Right kidney (tissue), 1 donor: ENCODE measurements around the gene EPHA8.

Experiments used
- DNase-seq: peaks from one replicate; pipeline ENCODE4 v3.0.0-alpha.2; 2016

The EPHA8 gene

DNA sequence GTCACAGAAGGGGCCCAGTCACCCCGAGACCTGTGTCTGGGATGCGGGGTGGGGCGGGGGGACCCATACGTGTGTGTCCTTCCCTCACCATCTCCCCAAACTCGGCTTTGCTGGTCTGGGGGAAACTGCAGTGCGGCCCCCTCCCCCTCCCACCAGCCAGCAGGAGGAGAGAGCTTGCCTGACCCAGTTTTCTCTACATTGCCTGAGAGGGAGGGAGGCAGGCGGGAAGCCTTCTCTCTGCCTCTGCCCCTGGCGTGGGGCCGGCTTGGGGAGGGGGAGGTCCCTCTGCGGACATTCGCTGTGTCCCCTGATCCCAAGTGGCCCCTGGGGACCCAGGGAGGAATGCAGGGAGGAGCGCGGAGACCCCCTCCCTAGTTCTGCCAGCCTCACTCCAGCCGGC lies 3.9 kb downstream of the EPHA8 start:
- DNase-seq, result no peak

DNA sequence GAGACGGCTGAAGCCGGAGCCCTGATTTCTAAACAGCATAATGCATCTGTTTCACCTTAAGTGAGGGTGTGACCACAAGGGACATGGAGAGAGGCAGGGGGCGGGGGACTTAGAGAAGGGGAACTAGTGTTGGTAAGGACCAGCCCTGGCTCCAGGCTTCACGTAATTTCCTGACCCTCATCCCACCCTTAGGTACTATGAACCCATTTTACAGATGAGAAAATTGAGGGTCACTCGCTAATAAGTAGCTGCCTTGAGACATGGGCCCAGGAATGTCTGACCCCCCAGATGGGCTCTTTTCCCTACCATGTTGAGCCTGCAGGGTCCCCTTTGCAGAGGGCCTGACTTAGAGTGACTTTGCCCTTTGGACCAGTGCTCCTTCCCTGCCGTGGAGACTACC lies 4.7 kb downstream of the EPHA8 start:
- DNase-seq, result no peak

DNA sequence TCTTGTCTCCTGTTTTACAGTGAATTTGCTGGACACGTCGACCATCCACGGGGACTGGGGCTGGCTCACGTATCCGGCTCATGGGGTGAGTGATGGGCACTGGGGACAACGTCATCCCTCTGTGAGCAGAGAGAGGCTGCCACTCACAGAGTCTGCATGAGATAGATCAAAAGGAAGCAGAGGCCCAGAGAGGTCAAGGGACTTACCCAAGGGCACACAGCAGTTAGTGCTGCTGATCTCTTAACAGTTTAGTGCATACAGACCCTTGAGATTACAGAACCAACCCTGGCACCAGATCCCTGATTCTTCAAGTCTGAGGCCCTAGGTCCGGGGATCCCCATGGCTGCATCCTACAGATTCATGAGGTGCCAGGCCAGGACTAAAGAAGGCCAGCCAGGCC lies 6.0 kb downstream of the EPHA8 start:
- DNase-seq, result no peak

DNA sequence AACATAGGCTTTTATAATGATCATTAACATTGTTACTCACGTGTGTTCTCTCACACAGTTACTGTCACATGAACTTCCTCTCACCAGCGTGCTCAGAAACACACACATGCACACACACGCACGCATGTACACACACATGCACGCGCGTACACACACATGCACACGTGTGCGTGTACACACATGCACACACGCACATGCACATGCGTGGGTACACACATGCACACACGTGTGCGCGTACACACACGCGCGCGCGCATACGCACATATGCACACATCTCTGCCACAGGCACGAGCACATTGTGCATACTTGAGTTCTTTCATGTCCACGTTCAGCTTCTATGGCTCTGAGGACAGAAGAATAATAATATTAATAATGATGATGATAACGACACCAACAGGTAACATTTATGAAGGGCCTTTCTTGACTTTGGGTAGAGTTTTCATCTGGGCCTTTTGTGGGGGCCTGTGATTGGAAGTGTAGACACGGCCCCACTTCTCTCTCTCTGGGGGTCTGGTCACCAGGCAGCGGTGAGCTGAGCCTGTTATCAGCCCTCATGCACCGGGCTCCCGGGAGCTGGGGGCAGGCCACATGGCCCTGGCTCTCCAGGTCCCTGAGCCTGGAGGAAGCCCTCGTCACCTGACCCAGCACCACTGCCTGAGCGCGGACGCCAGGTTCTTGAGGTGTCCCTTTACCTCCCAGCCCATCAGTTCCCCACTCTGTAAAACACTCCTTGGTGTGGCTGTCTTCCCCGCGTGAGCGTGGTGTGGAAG lies 7.0 kb downstream of the EPHA8 start:
- DNase-seq, result no peak

DNA sequence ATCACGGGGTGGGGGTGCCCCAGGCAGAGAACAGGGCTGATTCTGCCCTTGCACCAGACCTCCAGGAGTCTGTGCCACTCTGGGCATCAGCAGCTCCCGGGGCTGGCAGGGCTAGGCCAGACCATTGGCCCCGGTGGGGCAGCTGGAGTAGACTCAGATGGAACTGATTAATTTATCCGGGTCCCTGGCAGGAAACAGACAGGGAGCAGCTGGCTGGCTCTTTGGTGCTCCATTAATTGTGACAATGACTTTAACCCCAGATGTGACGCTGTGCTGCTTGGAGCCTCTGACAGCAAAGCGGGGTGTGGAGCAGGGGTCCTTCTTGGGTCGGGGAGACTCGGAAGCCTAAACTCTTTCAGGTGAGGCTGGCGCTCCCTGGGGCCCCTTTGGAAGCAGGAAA lies 9.5 kb downstream of the EPHA8 start:
- no peak for DNase-seq

DNA sequence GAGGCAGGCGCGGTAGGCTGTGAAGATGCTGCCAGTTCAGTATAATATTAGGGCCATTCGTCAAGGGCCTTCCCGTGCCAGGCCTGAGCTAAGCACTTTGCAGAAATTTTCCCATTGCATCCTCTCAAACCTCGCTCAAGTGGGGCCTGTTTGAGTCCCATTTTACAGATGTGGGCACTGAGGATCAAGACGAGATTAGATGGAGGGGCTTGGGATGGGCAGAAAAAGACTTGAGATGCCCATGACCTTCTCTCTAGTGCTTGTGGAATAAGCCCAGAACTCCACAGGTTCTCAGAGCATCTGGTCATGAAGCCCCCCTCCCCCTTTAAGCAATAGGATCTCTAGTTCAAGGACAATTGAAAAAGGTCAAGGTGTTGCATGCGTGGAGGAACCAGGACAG lies 9.9 kb downstream of the EPHA8 start:
- no peak for DNase-seq

DNA sequence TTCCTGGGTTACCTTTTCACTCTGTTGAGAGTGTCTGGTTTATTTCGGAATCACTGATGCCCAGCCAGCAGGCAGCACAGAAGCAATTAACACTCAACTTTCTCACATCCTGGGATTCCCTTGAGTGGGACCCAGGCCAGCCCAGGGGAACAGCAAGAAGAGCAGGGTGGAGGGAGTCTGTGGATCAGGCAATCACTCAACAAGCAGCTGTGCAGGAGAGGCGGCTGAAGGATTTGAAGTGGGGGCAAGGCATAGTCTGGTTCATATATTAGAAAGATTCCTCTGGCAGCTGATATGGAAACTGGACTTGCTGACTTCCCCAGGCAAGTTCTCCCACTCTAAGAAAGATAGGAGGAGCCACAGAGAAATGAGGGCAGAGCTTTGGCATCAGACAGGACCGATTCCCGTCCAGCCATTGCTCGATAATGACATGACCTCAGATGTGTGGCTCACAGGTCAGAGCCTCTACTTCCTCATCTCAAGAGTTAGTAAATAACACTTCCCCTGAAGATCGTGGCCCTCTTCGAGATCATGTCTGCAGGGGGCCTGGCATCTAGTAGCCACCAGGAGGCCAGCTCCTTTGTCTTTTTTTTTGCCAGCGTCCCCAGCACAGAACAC lies 12.4 kb downstream of the EPHA8 start:
- no peak for DNase-seq

DNA sequence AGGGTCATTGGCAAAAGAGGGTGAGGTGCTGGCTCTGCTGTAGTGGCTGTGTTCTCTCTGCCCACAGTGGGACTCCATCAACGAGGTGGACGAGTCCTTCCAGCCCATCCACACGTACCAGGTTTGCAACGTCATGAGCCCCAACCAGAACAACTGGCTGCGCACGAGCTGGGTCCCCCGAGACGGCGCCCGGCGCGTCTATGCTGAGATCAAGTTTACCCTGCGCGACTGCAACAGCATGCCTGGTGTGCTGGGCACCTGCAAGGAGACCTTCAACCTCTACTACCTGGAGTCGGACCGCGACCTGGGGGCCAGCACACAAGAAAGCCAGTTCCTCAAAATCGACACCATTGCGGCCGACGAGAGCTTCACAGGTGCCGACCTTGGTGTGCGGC lies 12.9 kb downstream of the EPHA8 start:
- no peak for DNase-seq

DNA sequence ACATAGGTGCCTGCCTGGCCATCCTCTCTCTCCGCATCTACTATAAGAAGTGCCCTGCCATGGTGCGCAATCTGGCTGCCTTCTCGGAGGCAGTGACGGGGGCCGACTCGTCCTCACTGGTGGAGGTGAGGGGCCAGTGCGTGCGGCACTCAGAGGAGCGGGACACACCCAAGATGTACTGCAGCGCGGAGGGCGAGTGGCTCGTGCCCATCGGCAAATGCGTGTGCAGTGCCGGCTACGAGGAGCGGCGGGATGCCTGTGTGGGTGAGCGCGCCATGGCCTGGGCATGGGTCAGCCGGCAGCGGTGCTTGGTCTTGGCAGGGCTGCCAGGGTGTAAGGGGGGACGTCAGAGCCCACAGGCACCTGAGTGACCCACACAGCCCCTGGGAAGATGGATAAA lies 13.3 kb downstream of the EPHA8 start:
- DNase-seq, result no peak

DNA sequence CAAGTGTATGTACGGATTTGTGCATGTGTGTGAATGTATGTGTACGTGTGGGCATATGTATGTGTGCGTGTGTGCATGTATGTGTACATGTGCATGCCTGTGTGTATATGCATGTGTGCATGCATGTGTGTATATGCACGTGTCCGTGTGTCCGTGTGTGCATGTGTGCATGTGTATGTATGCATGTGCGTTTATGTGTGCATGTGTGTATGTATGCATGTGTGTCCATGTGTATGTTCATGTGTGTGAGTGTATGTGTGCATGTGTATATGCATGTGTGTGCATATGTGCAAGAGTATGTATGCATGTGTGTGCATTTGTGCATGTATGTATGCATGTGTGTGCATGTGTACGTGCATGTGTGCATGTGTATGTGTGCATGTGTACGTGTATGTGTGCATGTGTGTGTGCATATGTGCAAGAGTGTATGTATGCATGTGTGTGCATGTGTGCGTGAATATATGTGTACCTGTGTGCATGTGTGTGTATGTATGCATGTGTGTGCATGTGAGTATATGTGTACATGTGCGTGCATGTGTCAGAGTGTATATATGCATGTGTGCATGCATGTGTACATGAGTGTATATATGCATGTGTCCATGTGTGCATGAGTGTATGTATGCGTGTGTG lies 15.6 kb downstream of the EPHA8 start:
- no peak for DNase-seq

DNA sequence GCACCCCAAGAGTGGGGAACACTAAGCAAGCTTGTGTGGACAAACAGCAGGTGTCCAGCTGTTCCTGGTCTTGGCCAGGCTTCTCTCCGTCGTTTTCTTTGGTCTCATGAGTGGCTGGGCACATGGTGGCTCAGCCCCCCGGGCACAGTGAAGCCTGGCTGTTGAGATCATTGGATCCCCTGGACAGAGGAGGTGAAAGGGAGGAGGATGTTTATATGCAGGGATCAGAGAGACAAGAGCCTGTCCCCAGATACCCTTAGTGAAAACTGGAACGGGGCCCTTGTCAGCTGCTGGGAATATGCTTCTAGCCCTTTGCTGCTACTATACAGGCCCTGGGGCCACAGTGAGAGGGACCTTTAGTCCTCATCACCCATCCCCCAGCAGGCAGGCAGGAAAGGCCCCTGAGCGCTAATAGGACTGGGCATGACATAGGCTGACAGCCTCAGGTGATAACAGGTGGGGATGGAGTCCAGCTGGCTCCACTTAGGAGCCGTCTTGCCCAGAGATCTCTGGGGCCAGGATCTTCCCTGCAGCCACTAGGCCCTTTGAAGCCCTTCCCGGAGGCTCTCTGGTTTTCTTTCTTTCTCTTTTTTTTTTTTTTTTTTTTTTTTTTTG lies 16.4 kb downstream of the EPHA8 start:
- no peak for DNase-seq

DNA sequence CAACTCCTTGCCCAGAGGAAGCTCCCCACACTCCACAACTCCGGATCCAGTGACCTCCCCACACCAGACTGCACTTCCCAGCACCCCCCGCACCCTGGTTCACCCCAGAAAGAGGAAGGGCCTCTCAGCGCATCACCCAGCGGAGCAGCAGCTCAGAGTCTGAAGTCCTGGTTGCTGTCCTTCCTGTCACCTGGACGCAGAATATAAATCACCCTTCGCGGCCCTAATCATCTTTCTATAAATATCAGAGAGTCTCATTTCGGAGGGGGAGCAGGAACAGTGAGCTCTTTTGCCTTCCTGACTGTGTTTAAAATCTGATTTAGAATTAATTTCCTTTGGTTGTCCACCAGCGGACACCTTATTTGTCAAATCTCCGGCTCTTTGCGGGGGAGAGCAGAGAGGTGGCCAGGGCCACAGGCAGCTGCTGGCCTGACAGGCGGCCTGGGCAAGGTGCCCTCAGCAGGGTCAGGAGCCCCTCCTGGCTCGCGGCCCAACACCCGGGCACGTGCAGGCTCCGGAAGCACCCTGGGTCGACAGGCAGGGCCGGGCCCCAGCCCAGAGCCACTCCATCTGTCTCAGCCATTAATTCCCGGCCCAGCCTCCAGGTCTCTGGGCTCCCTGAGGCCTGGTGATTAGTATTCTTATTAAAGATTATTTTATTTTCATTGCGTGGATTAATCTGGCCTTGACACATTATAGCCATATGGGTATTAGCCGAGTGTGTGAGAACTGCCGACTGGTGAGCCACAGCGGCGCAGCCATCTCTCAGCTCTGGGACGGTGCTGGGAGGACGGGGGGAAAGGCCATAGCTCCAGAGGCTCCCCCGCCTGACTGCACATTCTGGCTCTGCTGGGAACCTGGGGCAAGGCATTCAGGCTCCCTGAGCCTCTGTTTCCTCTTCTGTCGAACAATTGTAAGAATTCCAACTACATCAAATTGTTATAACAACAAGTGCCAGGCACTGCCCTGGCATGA lies 19.7 kb downstream of the EPHA8 start:
- DNase-seq, result no peak

DNA sequence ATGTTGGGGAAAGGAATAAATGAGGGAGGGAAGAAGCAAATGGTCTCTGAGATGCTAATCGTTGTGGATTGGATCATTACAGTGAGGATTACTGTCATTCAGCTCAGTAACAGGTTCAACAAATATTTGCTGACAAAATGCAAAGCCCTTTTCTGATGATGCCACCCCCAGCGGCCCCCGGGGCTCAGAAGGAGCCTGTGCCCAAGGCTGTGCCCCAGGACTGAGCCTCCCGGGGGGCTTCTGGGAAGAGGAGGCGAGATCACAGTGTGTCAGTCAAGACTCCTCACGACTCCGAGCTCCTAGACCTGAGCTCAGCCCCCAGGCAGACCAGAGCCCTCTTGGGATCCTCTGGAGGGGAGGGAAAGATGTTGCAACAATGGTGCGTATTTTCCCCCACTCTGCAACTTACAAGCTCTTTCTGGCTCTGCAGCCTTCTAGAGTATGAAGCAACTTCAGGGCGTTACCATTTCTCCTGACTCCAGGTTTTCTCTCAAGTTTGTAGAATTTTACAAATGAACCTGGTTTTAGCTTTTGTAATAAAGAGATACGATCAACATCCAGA lies 20.8 kb downstream of the EPHA8 start:
- DNase-seq, result no peak

DNA sequence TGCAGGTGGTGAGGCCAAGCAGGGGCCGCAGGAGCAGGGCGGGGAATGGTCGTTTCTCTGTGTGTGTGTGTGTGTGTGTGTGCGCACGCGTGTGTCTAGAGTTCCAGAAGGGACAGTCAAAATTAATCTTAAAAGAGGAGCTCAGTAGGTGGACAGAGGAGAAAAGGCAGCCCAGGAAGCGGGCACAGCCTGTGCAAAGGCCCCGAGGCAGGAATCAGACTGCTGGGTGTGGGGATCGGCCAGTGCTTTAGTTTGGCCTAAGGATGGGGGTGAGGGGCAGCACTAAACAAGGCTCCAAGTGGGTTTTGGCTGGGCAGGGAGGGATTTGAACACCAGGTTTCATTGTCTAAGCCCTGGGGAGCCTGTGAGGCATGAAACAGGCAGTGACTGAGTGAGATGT lies 21.7 kb downstream of the EPHA8 start:
- DNase-seq, result no peak

DNA sequence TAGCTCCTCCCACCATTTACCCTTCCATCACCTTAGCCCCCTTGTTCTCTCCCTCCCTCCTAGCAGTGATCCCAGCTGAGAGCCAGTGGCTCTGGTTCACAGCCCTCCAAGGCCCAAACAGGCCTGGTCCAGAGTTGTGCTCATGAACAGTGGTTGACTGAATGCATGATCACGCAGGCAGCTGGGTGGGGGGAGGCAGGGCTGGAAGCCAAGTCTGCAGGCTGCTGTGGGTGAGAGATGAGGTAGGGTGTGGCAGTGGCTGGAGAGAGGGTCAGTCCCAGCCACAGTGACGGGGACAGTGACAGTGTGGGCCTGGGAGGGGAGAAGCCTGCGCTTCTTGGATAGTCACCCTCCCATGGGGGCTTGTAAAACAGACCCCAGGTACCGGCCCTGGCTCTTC lies 22.2 kb downstream of the EPHA8 start:
- DNase-seq, result no peak

DNA sequence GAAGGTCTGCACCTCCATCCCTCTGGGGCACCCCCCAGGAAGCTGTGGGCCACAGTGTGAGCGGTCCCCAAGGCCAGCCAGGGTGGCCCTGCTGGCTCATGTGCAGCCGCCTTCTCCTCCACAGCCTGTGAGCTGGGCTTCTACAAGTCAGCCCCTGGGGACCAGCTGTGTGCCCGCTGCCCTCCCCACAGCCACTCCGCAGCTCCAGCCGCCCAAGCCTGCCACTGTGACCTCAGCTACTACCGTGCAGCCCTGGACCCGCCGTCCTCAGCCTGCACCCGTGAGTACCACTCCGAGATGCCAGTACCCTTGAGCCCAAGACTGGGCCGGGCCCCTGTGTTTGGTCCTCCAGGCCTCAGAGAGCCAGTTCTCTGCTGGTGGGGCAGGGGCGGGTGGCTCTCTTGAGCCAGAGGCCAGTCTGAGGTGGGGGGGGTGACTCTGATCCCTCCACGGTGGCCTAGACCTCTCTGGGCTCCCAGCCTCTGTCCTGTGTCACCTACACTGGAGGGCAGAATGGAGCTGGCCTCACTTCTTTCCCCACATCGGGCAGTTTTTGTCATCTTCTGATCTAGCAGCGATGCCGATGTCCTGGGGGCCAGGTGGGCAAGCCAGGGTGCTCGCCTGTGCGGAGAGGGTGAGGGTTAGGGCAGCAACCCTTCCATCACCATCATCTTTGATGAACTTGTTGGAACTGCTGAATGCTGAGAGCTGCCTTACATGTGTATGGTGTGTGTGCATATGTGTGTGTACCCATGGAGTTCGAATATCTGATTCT lies 23.3 kb downstream of the EPHA8 start:
- no peak for DNase-seq

DNA sequence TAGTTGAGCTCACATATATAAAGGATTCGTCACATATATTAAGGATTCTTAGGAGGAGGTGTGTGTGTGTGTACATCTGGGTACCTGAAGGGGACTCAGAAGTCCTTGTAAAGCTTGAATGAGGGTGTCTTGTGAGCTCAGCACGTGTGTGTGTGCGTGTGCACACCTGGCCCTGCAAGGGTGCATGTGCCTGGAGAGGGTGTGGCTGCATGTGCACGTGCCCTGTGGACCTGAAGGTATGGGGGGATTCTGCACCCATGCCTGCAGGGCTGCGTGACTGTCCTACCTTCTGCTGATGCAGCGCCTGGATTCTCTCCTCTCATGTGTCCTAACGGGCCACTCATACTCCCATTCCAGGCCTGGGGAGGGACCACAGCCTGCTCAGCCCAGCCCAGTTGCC lies 24.0 kb downstream of the EPHA8 start:
- DNase-seq, result no peak

DNA sequence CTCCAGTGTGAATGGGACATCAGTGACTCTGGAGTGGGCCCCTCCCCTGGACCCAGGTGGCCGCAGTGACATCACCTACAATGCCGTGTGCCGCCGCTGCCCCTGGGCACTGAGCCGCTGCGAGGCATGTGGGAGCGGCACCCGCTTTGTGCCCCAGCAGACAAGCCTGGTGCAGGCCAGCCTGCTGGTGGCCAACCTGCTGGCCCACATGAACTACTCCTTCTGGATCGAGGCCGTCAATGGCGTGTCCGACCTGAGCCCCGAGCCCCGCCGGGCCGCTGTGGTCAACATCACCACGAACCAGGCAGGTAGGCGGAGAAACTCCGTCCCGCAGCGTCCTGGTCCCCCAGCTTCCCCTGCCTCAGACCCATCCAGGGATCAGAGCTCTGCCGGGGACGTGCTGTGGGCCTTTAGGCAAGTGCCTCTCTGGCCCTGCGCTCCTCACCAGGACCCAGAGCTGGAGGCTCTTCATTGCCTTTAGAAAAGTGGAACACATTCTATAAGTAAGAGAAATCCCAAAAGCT lies 25.7 kb downstream of the EPHA8 start:
- DNase-seq, result no peak

DNA sequence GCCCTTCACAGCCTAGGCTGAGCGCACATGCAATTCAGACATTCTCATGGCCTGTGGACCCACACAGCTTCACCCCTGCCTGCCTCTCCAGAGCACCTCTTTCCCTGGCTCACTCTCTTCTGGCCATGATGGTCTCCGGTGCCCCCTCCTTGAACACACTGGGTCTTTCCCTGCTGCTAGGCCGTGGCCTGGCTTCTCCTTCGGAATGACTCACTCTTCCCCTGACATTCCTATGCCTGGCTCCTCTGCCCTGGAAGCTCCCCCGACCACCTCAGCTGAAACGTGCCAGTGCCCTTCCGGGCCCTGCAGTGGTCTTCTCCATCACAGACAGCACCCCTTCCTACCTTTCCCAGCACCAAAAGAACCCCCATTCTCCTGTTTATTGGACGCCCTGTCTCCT lies 28.3 kb downstream of the EPHA8 start:
- DNase-seq, result no peak

DNA sequence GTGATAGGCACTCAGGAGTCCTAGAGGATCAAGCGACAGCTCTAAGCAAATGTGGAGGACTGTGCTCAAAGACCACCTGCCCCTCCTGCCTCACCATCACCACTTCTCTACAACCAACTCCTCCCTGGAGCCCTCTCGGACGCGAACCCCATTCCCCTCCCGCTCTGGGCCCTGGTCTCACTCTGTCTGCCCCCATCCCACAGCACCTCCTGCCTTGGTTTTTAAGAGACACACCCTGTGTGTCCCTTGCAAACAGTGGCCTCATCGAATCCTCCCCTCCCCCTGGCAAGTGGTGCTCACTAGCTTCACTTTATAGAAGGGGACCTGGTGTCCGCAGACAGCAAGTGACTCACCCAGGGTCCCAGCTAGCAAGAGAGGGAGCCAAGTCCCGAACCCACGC lies 28.8 kb downstream of the EPHA8 start:
- DNase-seq, result no peak
